Liver (tissue), 3 donors: Measurements from ENCODE around the gene ROPN1.

Experiments used
- ATF3 ChIP-seq: IDR thresholded peaks from 2 replicates; pipeline ENCODE4 v1.6.1; 2016; ENCODE audit warnings: antibody characterized with exemption
- JUND ChIP-seq, 2 donors: IDR thresholded peaks; 2 replicates each; pipeline ENCODE4 v1.6.1; 2016; ENCODE audit warnings: antibody characterized with exemption in 2 of 2
- RXRA ChIP-seq, 2 donors: IDR thresholded peaks; 2 replicates each; pipeline ENCODE4 v1.6.1; 2017 to 2018; ENCODE audit warnings: antibody characterized with exemption in 2 of 2, mild to moderate bottlenecking in 1 of 2
- ZBTB33 ChIP-seq: IDR thresholded peaks from 2 replicates; pipeline ENCODE4 v1.6.1; 2016; ENCODE audit warnings: antibody characterized with exemption
- TF ChIP-seq, protein P1 (sequence below): fragments of 150-350 bp; IDR thresholded peaks from 2 replicates; pipeline ENCODE4 v1.5.1; 2017; ENCODE audit warnings: improper control_type of control experiment, low read depth, low read length; ENCODE audit not compliant: missing input control
- TF ChIP-seq, protein P2 (sequence below): IDR thresholded peaks from 2 replicates; pipeline ENCODE4 v1.6.1; 2016; ENCODE audit warnings: antibody characterized with exemption
- donor health status: healthy.
- donor health status: healthy.

DNA sequence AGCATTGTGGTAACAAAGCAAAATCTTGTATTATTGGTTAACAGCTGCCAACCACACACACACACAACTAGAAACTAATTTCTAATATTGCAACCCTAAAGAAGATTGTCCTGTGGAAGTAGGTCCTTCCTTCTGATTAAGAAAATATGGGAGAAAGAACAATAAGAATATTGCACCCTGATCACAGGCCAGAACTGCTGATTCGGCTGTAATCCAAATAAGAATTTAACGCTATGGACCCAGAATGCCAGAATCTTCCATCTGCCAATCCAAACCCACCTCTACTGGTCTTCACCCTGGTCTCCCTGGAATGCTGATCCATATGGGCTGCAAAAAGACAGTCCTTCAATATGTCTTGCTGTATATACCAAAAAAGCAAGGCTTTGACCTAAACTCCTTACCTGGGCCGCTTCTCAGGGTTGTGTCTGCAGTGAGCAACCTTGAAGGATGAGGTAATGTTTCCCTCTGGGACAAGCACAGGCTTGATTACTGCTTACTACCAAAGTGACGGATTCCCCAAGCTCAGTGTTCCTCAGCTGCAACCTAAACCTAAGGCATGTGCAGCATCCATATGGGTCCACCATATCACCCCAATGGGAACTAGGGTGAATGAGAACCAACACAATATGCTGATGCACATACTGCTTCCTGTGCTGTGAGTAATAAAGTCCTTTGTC, 38.9 kb downstream of the ROPN1 start:
- TF ChIP-seq ZBTB33, result no peak
- TF ChIP-seq, protein P1, sequence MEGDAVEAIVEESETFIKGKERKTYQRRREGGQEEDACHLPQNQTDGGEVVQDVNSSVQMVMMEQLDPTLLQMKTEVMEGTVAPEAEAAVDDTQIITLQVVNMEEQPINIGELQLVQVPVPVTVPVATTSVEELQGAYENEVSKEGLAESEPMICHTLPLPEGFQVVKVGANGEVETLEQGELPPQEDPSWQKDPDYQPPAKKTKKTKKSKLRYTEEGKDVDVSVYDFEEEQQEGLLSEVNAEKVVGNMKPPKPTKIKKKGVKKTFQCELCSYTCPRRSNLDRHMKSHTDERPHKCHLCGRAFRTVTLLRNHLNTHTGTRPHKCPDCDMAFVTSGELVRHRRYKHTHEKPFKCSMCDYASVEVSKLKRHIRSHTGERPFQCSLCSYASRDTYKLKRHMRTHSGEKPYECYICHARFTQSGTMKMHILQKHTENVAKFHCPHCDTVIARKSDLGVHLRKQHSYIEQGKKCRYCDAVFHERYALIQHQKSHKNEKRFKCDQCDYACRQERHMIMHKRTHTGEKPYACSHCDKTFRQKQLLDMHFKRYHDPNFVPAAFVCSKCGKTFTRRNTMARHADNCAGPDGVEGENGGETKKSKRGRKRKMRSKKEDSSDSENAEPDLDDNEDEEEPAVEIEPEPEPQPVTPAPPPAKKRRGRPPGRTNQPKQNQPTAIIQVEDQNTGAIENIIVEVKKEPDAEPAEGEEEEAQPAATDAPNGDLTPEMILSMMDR, result no peak
- TF ChIP-seq JUND (IDR thresholded peaks at IDR 0.05), result no peak
- no peak for TF ChIP-seq ATF3
- TF ChIP-seq RXRA (IDR thresholded peaks at IDR 0.05), result no peak
- TF ChIP-seq, protein P2, sequence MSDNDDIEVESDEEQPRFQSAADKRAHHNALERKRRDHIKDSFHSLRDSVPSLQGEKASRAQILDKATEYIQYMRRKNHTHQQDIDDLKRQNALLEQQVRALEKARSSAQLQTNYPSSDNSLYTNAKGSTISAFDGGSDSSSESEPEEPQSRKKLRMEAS, result no peak
